Body of pancreas (tissue), 4 donors: ENCODE measurements around the gene FKBP15. TPM values are rescaled to one million over a fixed set of nuclear protein-coding genes. Genes with fewer than 3 reads are reported as not detected.

ENCODE experiments used
- ATAC-seq: fragments of 150-250 bp; one replicate; pipeline ENCODE4 v1.9.1; 2016
- DNase-seq, 4 donors: peaks; one replicate each; pipeline ENCODE4 v3.0.0-alpha.2; 2019
- H3K27ac ChIP-seq, 4 donors: fragments of 200-600 bp; sonication (generic); 1 replicate in 3 of 4; 2 replicates in 1 of 4; pipeline versions ENCODE4 v1.5.1 to v1.6.1; 2016 to 2019; ENCODE audit warnings: mild to moderate bottlenecking in 1 of 4, mixed read lengths in 1 of 4, moderate library complexity in 1 of 4
- H3K27me3 ChIP-seq, 2 donors: fragments of 200-600 bp; sonication (generic); one replicate each; pipeline ENCODE4 v1.6.0; 2016; ENCODE audit warnings: mild to moderate bottlenecking in 1 of 2
- H3K36me3 ChIP-seq, 2 donors: fragments of 200-600 bp; sonication (generic); replicated peaks in 1 of 2; 2 replicates each; pipeline ENCODE4 v1.5.1; 2016; ENCODE audit warnings: low read depth in 2 of 2; ENCODE audit not compliant: insufficient read depth in 1 of 2
- H3K4me1 ChIP-seq: fragments of 200-600 bp; sonication (generic); one replicate; pipeline ENCODE4 v1.6.0; 2016
- H3K4me3 ChIP-seq, 2 donors: fragments of 200-600 bp; sonication (generic); 1 replicate in 1 of 2; 2 replicates in 1 of 2; pipeline ENCODE4 v1.5.1; 2016 to 2019
- H3K9me3 ChIP-seq, 3 donors: fragments of 200-600 bp; sonication (generic); 1 replicate in 2 of 3; 2 replicates in 1 of 3; pipeline ENCODE4 v1.5.1; 2016
- POLR2A ChIP-seq, 3 donors: fragments of 450-650 bp; IDR thresholded peaks; one replicate each; pipeline ENCODE4 v1.6.1; 2016; ENCODE audit warnings: antibody characterized with exemption in 3 of 3, mild to moderate bottlenecking in 2 of 3
- WGBS, 2 donors: methylation state at CpG; one replicate each; pipeline ENCODE4 v1.1.5; 2017; 5-methylcytosine and 5-hydroxymethylcytosine counted together
- intact Hi-C: fragments of 100-400 bp; cut with DNase I; formaldehyde crosslinking; loops from one replicate; pipeline ENCODE4 v1.15.1; 2023
- total RNA-seq, 2 donors: library from RNA; depleted of rRNA; stranded (reverse); fragments of >200 nt; gene quantifications; one replicate each; pipeline ENCODE4 v1.1.0, GENCODE V29; 2016
- TF ChIP-seq, protein P1 (sequence below), 7 experiments: fragments of 450-650 bp in 4 of 7; fragments of 200-600 bp in 3 of 7; sonication (generic) in 3 of 7; IDR thresholded peaks; one replicate each; pipeline ENCODE4 v1.5.1; 2016 to 2019; ENCODE audit warnings: antibody characterized with exemption in 7 of 7

Gene FKBP15
- total RNA-seq, 2 donors from 2014 or later = 15.8 to 21.3 TPM

DNA sequence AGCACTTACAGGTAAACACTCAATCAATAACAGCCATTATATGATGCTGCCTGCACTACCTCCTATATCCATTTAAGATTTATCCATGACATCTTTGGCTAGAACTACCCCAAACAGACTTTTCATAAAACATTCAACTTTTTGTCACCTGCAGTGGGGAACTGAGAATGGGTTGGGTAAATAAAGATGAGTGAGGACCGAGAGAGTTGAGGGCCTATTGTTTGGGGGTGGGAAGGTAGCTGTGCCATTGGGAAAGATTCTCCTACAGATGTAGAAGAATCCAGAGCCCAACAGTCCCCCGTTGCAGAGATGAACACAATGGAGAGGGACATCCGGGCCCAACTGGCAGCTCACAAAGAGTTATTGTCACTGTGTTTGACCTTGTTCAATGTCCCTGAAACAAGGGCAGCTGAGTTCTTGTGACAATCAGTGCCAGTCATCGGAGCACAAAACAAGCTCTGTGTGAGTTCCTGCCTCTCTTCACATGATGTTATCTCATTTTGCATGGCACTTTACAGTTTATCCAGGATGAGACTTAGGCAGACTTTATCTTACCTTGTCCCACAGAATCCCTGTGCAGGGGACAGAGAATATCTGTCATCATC is 81.8 kb downstream of the FKBP15 start:
- Histone ChIP-seq H3K4me1 (no peaks in the 10 kb centered on the region), H3K9me3 (no peaks in the 10 kb centered on the region), H3K36me3 (no peaks in the 10 kb centered on the region), H3K27ac (no peak overlapping the region), H3K4me3 (no peak overlapping the region), H3K27me3 (no peaks in the 10 kb centered on the region)
- no peak for DNase-seq
- intact Hi-C loops = no loop called here
- no peak for TF ChIP-seq POLR2A (IDR thresholded peaks at IDR 0.05)
- TF ChIP-seq, protein P1, sequence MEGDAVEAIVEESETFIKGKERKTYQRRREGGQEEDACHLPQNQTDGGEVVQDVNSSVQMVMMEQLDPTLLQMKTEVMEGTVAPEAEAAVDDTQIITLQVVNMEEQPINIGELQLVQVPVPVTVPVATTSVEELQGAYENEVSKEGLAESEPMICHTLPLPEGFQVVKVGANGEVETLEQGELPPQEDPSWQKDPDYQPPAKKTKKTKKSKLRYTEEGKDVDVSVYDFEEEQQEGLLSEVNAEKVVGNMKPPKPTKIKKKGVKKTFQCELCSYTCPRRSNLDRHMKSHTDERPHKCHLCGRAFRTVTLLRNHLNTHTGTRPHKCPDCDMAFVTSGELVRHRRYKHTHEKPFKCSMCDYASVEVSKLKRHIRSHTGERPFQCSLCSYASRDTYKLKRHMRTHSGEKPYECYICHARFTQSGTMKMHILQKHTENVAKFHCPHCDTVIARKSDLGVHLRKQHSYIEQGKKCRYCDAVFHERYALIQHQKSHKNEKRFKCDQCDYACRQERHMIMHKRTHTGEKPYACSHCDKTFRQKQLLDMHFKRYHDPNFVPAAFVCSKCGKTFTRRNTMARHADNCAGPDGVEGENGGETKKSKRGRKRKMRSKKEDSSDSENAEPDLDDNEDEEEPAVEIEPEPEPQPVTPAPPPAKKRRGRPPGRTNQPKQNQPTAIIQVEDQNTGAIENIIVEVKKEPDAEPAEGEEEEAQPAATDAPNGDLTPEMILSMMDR (IDR thresholded peaks at IDR 0.05) = no peak
- WGBS, 2 donors = 44 to 50% methylated on average over 4 of the region's 4 CpGs
- ATAC-seq = no peak

DNA sequence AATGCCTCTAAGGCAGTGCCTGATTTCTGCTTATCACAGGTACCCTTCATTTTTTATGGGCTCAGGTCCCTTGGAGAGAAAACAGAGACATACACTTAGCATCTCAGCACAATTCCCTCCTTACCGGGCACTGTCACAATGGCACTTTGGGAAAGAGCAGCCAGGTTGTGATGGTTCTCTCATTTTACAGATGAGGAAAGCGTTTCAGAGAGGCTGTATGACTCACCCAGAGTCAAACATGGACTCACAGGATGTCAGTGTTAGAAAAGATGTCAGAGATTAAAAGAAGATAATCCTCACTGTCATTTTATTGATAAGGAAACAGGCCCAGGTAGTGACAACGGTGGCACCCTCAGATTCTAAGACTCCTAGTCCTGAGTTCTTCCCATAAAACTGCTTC is 82.3 kb downstream of the FKBP15 start:
- H3K27me3 ChIP-seq = no peaks in the 10 kb centered on the region
- intact Hi-C loops = no loop called here
- DNase-seq (no peak), ATAC-seq (no peak)
- H3K27ac ChIP-seq = no peak overlapping the region
- WGBS, 2 donors = 58 to 61% methylated on average over 3 of the region's 3 CpGs
- H3K36me3 ChIP-seq = no peaks in the 10 kb centered on the region
- TF ChIP-seq, protein P1 (IDR thresholded peaks at IDR 0.05) = no peak
- no peak for TF ChIP-seq POLR2A (IDR thresholded peaks at IDR 0.05)
- no peaks in the 10 kb centered on the region for H3K9me3 ChIP-seq
- H3K4me3 ChIP-seq = no peak overlapping the region
- H3K4me1 ChIP-seq = no peaks in the 10 kb centered on the region

DNA sequence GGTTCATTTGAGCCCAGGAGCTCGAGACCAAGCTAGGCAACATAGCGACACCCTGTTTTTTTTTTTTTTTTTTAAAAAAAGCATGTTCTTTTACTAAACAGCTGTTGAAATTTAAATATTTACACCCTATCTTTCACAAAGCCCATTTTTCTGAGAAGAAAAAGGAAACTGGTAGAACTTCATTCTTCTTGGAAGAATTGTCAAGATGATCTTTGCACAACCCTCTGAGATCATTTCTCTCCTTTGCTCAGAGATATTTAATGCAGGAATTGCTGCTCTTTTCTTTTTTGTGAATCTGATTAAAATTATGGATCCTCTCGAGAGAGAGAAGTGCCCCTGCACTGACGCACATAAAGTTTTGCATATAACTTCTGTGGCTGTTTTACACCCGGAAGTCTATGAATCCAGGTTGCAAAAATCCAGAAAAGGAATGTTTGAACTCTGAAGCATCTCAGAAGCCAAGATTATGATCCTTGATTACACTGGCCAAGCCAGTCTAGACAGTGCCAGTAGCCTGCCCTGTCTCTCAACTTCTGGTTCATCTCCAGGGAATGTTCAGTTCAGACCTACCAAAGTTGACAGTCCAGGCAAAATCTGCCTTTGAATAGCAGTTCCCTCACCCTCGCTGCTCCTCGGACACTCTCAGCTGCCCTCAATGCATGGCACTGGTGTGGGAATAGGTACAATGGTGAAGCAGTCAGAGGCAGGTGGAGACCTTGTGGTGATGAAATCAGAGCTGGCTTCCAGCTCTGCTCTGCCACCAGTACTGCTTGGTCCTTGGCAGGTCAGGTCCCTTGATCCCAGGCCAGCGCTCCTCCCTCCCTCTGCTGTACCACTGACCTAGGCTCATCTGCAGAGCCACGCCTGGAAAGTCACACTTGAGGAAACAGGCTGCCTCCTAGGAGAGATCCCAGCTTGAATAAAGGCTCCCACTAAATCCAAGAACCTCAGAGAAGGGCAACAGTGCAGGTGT is 83.6 kb downstream of the FKBP15 start:
- Histone ChIP-seq H3K27ac (no peak overlapping the region), H3K9me3 (no peaks in the 10 kb centered on the region), H3K4me1 (no peaks in the 10 kb centered on the region), H3K4me3 (no peak overlapping the region), H3K36me3 (no peaks in the 10 kb centered on the region), H3K27me3 (no peaks in the 10 kb centered on the region)
- TF ChIP-seq, protein P1 (IDR thresholded peaks at IDR 0.05) = no peak
- no peak for TF ChIP-seq POLR2A (IDR thresholded peaks at IDR 0.05)
- peak; percentile 31 to 86 (median 53) for DNase-seq
- intact Hi-C loops = no loop called here
- ATAC-seq = peak; percentile 55
- WGBS, 2 donors = 52 to 65% methylated on average over 9 of the region's 9 CpGs

DNA sequence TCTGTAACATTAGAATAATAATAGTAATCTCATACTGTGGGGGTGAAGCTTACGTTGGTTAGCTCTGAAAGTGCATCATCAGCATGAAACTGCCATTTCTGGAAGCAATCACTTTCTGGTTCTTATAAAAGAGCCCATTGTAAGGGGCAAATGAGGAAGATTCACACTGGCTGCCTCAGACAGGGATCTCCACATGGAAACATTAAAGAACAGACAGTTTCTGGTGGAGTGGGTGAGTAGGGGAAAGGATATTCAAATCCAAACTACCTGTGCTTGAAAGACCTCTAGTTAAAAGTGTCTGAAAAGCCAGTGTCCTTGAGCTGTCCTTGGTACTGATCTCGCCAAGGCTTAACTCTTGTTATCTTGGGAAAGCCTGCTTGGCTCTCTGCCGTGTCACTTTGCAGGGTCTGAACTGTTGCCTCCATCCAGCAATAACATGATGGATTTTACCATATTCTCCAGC is 89.4 kb downstream of the FKBP15 start:
- H3K27ac ChIP-seq = no peak overlapping the region
- TF ChIP-seq, protein P1 (IDR thresholded peaks at IDR 0.05) = no peak
- TF ChIP-seq POLR2A (IDR thresholded peaks at IDR 0.05) = no peak
- no peak overlapping the region for H3K4me3 ChIP-seq
- ATAC-seq = no peak
- H3K4me1 ChIP-seq = no peaks in the 10 kb centered on the region
- no peaks in the 10 kb centered on the region for H3K36me3 ChIP-seq
- H3K9me3 ChIP-seq = no peaks in the 10 kb centered on the region
- DNase-seq = peak in 1 of 4 donors; percentile 13
- WGBS, 2 donors = 4 to 6% methylated on average over 2 to 3 of the region's 3 CpGs
- H3K27me3 ChIP-seq = no peaks in the 10 kb centered on the region
- intact Hi-C loops = no loop called here
